Esophagus squamous epithelium (tissue), 4 donors: ENCODE data around the gene CACNA1D.

Experiments used
- CTCF ChIP-seq, 6 experiments: fragments of 450-650 bp in 4 of 6; fragments of 200-600 bp in 2 of 6; sonication (generic) in 2 of 6; IDR thresholded peaks; one replicate each; pipeline ENCODE4 v1.5.1; 2016 to 2019; ENCODE audit warnings: antibody characterized with exemption in 6 of 6, mild to moderate bottlenecking in 4 of 6, moderate library complexity in 4 of 6
- POLR2A ChIP-seq, 4 donors: fragments of 450-650 bp; IDR thresholded peaks; one replicate each; pipeline ENCODE4 v1.6.1; 2017; ENCODE audit warnings: antibody characterized with exemption in 4 of 4, mild to moderate bottlenecking in 4 of 4, moderate library complexity in 3 of 4

DNA sequence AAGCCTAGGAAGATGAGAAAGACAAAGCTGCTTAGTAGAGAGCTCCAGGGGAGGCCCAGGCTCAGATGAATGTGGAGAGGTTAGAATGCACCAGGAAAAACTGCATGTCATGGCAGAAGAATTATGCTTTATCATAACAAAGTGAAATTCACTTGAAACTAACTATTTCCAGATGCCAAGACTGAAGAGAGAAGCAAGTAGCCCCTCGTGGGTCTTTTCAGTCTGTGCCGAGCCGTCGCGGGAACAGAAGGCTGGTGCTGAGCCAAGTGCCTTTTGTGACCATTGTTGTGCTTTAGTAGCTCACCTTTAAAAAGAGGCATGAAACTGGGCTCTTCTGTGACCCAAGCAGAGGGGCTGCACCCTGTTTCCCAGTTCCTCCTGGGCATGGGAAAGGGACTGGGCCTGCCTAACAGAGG lies 278.6 kb downstream of the CACNA1D start:
- TF ChIP-seq POLR2A (IDR thresholded peaks at IDR 0.05) (no peak), CTCF (IDR thresholded peaks at IDR 0.05) (no peak)
